Renal cortical epithelial cell (primary cell): Measurements from ENCODE around the gene P2RX2. TPM values are rescaled to one million over a fixed set of nuclear protein-coding genes. Genes with fewer than 3 reads are reported as not detected.

Experiments used
- DNase-seq: peaks from one replicate; pipeline ENCODE4 v3.0.0-alpha.2; 2011; ENCODE audit warnings: low read depth
- total RNA-seq: library from RNA; depleted of rRNA; stranded (reverse); fragments of >200 nt; gene quantifications from 2 replicates; pipeline ENCODE4 v1.2.3, GENCODE V29; 2014

The P2RX2 gene
- total RNA-seq, 1 donor from 2014 or later = not detected

- no peak for DNase-seq
These were observed 1.7 kb downstream of the P2RX2 start for GRCh38 chr12:132620113-132620898.

DNA sequence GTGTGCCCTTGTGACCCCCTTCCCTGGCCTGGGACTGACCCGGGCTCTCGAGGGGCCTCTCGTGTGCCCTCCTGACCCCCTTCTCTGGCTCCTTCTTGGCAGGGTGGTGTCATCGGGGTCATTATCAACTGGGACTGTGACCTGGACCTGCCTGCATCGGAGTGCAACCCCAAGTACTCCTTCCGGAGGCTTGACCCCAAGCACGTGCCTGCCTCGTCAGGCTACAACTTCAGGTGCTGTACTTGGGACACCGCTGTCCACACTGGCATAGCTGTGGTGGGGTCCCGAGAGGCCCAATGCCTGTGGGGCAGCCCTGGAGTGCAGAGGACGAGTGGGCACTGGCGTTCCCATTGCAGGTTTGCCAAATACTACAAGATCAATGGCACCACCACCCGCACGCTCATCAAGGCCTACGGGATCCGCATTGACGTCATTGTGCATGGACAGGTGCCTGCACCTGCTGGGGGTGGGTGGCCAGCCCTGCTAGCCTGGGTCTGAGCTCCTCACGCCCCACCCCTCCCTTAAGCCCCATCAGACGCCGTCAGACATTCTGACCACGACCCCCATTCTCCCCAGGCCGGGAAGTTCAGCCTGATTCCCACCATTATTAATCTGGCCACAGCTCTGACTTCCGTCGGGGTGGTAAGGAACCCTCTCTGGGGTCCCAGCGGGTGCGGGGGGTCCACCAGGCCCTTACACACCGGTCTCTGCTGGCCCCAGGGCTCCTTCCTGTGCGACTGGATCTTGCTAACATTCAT is 2.5 kb downstream of the P2RX2 start:
- no peak for DNase-seq

DNA sequence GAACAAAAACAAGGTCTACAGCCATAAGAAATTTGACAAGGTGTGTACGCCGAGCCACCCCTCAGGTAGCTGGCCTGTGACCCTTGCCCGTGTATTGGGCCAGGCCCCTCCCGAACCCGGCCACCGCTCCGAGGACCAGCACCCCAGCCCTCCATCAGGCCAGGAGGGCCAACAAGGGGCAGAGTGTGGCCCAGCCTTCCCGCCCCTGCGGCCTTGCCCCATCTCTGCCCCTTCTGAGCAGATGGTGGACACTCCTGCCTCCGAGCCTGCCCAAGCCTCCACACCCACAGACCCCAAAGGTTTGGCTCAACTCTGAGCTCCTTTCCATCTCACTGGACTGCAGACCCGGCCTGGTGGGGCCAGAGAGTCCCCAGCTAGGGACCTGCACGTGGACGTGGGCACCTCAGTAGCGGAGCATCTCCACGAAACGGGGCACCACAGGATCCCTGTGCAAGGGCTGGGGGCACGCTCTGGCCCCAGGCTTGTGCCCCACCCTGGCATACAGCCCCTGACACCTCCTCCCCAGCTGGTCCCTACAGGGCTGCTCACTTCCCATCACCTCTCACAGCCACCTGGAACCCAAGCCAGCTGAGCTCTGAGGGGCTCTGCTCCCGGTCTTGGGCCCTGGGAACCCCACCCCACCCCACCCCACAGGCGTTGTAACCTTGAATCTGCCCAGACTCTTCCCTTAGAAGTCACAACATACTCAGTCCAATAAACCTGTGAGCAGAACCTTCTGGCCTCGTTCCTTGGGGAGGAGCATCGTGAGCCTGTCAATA is 3.3 kb downstream of the P2RX2 start:
- no peak for DNase-seq

DNA sequence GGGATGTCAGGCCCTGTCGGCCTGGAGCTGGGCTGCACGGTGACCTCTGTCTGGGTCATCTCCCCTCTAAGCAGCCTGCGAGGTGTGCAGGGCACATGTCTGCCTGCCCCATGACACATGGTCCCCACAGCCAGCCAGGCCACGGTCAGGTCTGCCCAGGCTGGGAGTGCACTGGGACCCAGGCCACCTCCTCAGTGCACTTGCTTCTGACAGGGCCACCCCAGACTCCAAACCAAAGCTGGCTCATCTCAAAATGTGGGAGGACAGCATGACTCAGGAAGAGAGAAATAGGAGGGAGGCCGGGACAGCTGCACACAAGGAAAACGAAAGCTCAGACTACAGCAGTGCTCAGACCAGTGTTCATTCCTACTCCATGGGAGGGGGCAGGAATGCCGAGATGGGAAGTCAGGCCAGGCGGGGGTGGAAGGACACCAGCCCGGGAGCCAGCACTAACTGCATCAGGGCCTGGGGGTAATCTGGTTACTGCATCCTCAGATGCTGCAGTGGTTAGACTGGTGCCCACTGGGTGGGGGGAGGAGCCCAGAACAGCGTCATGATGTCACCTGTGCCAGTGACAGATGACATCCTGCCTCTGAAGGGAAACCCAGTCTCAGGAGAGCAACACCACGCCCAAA is 4.0 kb downstream of the P2RX2 start:
- DNase-seq = peak; percentile 12

GRCh38 chr12:132623072-132623869 is 4.7 kb downstream of the P2RX2 start:
- DNase-seq = no peak

DNA sequence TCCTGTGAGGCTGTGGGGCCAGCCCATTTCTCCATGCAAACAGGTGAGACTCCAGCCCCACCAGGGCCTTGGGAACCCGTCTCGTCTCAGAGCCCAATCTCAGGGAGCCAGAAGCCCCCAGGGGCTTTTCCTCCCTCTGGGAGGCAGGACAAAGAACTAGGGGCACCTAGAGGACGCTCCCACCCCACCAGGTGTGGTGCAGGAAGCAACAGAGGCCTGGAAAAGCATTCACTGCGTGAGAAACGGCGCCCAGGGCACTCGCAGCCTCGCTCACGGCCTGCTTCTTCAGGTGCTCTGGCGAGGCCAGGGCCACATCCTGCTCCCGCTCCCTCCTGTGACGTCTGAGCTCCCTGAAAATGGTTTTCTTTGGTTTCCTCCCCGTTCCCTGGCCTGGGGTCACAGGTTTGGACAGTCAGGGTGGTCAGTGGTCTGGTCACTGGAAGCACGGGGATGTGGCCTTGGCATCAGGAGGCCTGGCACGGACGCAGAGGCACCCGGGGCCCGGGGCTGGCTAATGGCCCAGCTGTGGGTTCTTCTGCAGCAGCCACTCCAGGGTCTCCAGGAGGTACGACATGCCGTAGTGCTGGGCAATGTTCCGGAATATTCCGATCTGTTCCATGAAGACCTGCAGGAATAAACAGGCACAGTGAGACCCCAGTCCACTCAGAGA is 5.7 kb downstream of the P2RX2 start:
- DNase-seq = no peak

DNA sequence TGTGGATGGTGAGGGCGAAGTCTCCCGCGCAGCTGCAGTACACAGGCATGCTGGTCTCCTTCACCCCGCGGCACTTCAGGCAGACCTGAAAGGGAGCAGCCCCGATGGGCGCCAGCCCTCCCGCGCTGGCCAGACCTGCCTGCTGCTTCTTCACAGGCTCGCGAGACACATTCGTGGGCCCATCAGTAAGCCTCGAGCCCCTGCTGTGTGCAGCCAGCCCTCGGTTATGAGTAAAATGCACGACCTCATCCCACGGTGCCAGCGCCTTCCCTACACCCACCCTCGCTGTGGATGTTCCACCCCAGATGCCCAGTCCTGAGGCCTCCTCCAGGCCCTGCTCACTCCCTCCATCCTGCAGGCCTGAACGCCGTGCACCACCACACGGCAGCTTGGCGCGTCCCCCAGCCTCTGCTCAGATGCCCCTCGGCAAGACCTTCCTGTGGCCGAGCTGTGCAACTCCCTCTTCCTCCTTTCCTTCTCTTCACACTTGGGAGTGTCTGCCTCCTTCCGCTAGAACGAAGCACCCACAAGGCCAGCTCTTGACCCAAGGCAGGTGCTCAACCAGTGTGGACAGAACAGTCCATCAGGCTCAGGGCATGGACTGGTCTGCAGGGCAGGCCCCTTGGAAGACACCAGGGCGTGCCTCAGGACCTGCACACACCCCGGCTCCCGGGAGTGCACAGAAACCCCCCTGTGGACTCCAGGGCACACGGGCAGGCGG is 6.5 kb downstream of the P2RX2 start:
- DNase-seq = no peak

- no peak for DNase-seq
These were observed 7.3 kb downstream of the P2RX2 start for GRCh38 chr12:132625731-132626430.

- DNase-seq = no peak
These were observed 10.8 kb downstream of the P2RX2 start for GRCh38 chr12:132629330-132629729.

GRCh38 chr12:132630672-132631071 is 12.1 kb downstream of the P2RX2 start:
- DNase-seq = no peak

DNA sequence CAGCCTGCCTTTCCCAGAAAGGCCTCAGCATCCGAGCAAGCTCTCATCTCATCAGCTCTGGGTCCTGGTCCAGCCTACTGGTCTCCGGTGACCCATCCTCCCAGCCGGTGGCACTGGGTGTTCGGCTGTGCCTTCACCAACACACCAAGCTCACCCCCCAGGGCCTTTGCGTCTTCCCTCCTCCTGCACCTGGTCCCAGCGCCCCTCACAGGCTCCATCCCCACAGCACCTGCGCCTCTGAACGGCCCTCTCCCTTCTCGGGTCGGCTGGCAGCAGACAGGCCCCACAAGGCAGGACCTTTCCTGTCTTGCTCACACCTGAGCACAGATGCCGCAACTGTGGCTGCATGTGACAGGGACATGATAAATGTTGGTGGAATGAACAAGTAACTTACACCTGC is 13.1 kb downstream of the P2RX2 start:
- no peak for DNase-seq

- no peak for DNase-seq
These were observed 14.1 kb downstream of the P2RX2 start for GRCh38 chr12:132632521-132633228.

GRCh38 chr12:132633398-132633797 is 14.8 kb downstream of the P2RX2 start:
- DNase-seq = no peak

GRCh38 chr12:132633901-132634300 is 15.3 kb downstream of the P2RX2 start:
- DNase-seq = no peak

DNA sequence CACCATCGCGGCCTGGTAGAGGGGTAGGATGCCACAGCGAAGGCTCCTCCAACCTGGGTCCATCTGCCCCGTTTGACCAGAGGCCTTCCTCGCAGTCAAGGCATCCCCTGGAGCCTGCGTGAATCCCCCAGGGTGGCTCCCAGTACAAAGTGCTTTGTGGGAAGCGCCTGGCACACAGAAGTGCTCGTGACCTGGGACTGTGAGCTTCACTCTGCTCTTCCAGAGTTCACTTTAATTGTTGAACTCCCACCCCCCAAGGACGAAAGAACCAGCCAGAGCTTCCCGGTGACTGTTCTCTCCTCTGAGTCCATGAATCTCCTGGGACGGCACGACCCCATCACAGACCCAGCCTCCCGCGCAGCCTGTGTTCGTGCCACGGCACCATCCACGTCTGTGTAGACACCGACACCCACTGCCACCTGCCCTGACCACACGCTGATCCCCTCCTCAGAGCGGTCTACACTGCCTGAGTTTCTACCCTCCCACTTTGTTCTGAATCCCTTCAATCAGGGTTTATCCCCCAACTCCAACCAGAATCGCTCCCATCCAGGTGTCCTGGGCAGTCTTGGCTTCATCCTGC is 15.9 kb downstream of the P2RX2 start:
- DNase-seq = no peak

- no peak for DNase-seq
These were observed 16.7 kb downstream of the P2RX2 start for GRCh38 chr12:132635076-132635955.

GRCh38 chr12:132637811-132638210 is 19.2 kb downstream of the P2RX2 start:
- no peak for DNase-seq
